HepG2 (cell line): Measurements from ENCODE around the gene MLLT1. TPM values are rescaled to one million over a fixed set of nuclear protein-coding genes. Genes with fewer than 3 reads are reported as not detected.
A peak's percentile ranks its signal among the peaks of the same experiment; 100 is the strongest.

Source experiments
- ATAC-seq: fragments of 200-7000 bp; cut with Tn5 transposase; 3 replicates; pipeline ENCODE4 v1.9.1; 2020; ENCODE audit warnings: mild to moderate bottlenecking, moderate library complexity
- BruUV-seq: library from RNA; stranded (reverse); fragments of 400-500 nt; replicated peaks from 2 replicates; lab custom pipeline; 2021; lab: Mats Ljungman, UMichigan
- CTCF ChIA-PET: fragments of 300-600 bp; formaldehyde crosslinking; extraction: SDS; loops from one replicate; lab custom pipeline; 2021; ENCODE audit warnings: low total read pairs, inconsistent platforms, low intra/inter-chr PET ratio; lab: Yijun Ruan, JAX
- POLR2A ChIA-PET: fragments of 350-600 bp; sonication (Branson Sonifier 250); formaldehyde crosslinking; loops from one replicate; lab custom pipeline; 2020; ENCODE audit warnings: antibody characterized with exemption, inconsistent platforms; lab: Yijun Ruan, JAX
- DNase-seq: peaks from one replicate; pipeline ENCODE4 v3.0.0-alpha.2; 2015; ENCODE audit warnings: low spot score
- FAIRE-seq: peaks from 3 replicates; lab custom pipeline; 2011; peaks lifted over from hg19 to GRCh38; lab: Jason Lieb, UNC
- H2AFZ ChIP-seq: one replicate; pipeline ENCODE4 v1.6.1; 2011; ENCODE audit warnings: low read length, inconsistent platforms
- H3K27ac ChIP-seq: fragments of 300-600 bp; 3 replicates; pipeline ENCODE4 v1.8.0; 2011; ENCODE audit warnings: mixed run types, mild to moderate bottlenecking, mixed read lengths, low read length, inconsistent platforms; ENCODE audit not compliant: insufficient read depth; ENCODE audit errors: extremely low read length
- H3K27me3 ChIP-seq, 2 experiments: fragments of 200-600 bp in 1 of 2; 2 replicates in 1 of 2; 3 replicates in 1 of 2; pipeline versions ENCODE4 v1.6.0 to v1.8.0; 2011; ENCODE audit warnings: low read length in 2 of 2, mild to moderate bottlenecking in 2 of 2, moderate library complexity in 2 of 2, inconsistent platforms in 1 of 2; ENCODE audit not compliant: insufficient read depth in 2 of 2, control insufficient read depth in 1 of 2
- H3K36me3 ChIP-seq, 2 experiments: fragments of 200-600 bp in 1 of 2; replicated peaks in 1 of 2; 2 replicates in 1 of 2; 3 replicates in 1 of 2; pipeline versions ENCODE4 v1.5.1 to v1.8.0; 2011; ENCODE audit warnings: low read length in 2 of 2, inconsistent platforms in 1 of 2; ENCODE audit not compliant: insufficient read depth in 2 of 2, control insufficient read depth in 1 of 2
- H3K4me1 ChIP-seq: 2 replicates; pipeline ENCODE4 v1.5.1; 2012; ENCODE audit warnings: low read length, inconsistent platforms; ENCODE audit not compliant: insufficient read depth
- H3K4me2 ChIP-seq: 2 replicates; pipeline ENCODE4 v1.6.0; 2011; ENCODE audit warnings: low read depth, low read length, inconsistent platforms
- H3K4me3 ChIP-seq, 3 experiments: fragments of 200-600 bp in 1 of 3; sonication (generic), shearing (Covaris generic) in 1 of 3; replicated peaks in 1 of 3; 2 replicates each; pipeline ENCODE4 v1.5.1; 2011 to 2016; ENCODE audit warnings: low read length in 3 of 3, inconsistent platforms in 2 of 3, low read depth in 2 of 3, mild to moderate bottlenecking in 2 of 3, control low read depth in 1 of 3, mixed read lengths in 1 of 3; ENCODE audit not compliant: insufficient read depth in 1 of 3
- H3K79me2 ChIP-seq: one replicate; pipeline ENCODE4 v1.6.1; 2011; ENCODE audit warnings: low read length, inconsistent platforms; ENCODE audit not compliant: insufficient read depth
- H3K9ac ChIP-seq: 2 replicates; pipeline ENCODE4 v1.6.0; 2011; ENCODE audit warnings: mild to moderate bottlenecking, low read depth, low read length, inconsistent platforms; ENCODE audit not compliant: insufficient read depth
- H3K9me3 ChIP-seq: 2 replicates; pipeline ENCODE4 v1.5.1; 2012; ENCODE audit warnings: mild to moderate bottlenecking, low read length
- H4K20me1 ChIP-seq: 2 replicates; pipeline ENCODE4 v1.6.0; 2011; ENCODE audit warnings: inconsistent platforms, mild to moderate bottlenecking, low read length, moderate library complexity; ENCODE audit not compliant: insufficient read depth
- RBM22 ChIP-seq: fragments of 200-400 bp; formaldehyde crosslinking; optimal IDR thresholded peaks from 2 replicates; pipeline ENCODE3; 2017; ENCODE audit warnings: mild to moderate bottlenecking, low read length, moderate library complexity
- ZNF570 ChIP-seq: sonication (generic); formaldehyde crosslinking; IDR thresholded peaks from 2 replicates; pipeline ENCODE4 v1.4.0; 2020; ENCODE audit warnings: mild to moderate bottlenecking, missing genetic modification reagents, borderline replicate concordance
- WGBS: methylation state at CpG from one replicate; pipeline ENCODE4 v1.1.6; 2017; ENCODE audit warnings: low lambda C conversion rate; 5-methylcytosine and 5-hydroxymethylcytosine counted together
- in situ Hi-C: cut with HindIII; loops from 2 replicates; pipeline ENCODE4 v1.10.0; 2017; ENCODE audit warnings: low pct_unique_long_range_greater_than_20kb; ENCODE audit not compliant: extremely low pct_ligation_motif_present
- intact Hi-C: fragments of 100-400 bp; cut with micrococcal nuclease; formaldehyde crosslinking; loops from one replicate; pipeline ENCODE4 v1.10.0; 2022; ENCODE audit not compliant: unreplicated experiment
- polyA plus RNA-seq, 8 experiments: library from polyadenylated mRNA; depleted of rRNA in 3 of 8; stranded (reverse) in 7 of 8; unstranded in 1 of 8; fragments of >200 nt; fragmentation: Illumina TruSeq in 4 of 8; extraction: Trizol in 4 of 8; gene quantifications; 2 replicates each; pipeline versions ENCODE4 v1.2.1 to v1.2.3, GENCODE V29; 2011 to 2016; ENCODE audit warnings: low read depth in 4 of 8, missing spikeins in 1 of 8, mixed read lengths in 1 of 8; ENCODE audit not compliant: insufficient read depth in 1 of 8
- total RNA-seq, 5 experiments: library from RNA; depleted of rRNA; stranded (reverse); fragments of >200 nt; fragmentation: Illumina TruSeq; extraction: Trizol; gene quantifications; 2 replicates each; pipeline ENCODE4 v1.2.3, GENCODE V29; 2016; ENCODE audit warnings: low read depth in 1 of 5
- TF ChIP-seq, protein P1 (sequence below), 2 experiments: IDR thresholded peaks; 2 replicates each; pipeline ENCODE4 v1.6.1; 2011 to 2012; ENCODE audit warnings: low read length in 2 of 2, borderline replicate concordance in 1 of 2, low read depth in 1 of 2, mild to moderate bottlenecking in 1 of 2, moderate library complexity in 1 of 2

The MLLT1 gene
- total and polyA plus RNA-seq, 2 of the 13 experiments (the other 11 are each of a cell fraction or from before 2014, with no cell fraction given): 11.7 to 12.2 TPM

DNA sequence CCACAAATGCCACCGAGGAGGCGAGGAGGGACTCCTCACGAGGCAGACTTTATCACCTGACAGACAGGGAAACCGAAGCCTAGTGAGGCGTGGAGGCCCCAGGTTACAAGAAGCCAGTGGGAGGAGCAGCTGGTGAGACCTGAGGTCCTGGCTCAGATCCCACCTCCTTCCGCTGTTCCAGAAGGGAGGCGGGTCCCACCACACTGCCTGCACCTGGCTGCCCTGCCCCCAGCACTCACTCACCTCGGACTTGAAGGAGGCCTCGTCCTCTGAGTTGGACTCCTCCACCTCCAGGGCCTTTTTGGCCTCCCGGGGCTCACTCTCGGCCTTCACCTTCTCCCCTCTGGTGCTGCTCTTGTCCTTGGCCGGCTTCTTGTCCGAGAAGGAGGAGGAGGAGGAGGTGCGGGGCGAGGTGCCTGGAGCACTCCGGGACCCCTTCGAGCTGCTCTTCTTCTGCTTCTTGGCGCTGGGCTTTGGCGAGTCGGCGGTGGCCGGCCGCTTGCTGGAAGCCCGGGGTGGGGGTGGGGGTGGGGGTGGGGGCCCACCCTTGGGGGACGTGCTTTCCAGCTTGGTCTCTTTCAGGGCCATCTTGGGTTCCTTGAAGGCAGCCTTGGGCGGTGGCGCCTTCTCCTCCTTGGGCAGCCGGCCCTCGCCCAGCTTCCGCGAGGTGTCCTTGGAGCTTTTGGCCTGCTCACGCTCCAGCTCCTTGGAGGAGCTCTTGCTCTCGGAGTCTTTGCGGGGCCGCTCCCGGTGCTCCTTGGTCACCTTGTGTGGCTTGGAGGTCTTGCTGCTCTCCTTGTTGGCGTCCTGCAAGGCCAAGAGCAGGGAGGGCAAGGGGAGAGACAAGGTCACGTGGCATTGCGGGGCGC lies 57.7 kb downstream of the MLLT1 start (continued):
- TF ChIP-seq, protein P1, sequence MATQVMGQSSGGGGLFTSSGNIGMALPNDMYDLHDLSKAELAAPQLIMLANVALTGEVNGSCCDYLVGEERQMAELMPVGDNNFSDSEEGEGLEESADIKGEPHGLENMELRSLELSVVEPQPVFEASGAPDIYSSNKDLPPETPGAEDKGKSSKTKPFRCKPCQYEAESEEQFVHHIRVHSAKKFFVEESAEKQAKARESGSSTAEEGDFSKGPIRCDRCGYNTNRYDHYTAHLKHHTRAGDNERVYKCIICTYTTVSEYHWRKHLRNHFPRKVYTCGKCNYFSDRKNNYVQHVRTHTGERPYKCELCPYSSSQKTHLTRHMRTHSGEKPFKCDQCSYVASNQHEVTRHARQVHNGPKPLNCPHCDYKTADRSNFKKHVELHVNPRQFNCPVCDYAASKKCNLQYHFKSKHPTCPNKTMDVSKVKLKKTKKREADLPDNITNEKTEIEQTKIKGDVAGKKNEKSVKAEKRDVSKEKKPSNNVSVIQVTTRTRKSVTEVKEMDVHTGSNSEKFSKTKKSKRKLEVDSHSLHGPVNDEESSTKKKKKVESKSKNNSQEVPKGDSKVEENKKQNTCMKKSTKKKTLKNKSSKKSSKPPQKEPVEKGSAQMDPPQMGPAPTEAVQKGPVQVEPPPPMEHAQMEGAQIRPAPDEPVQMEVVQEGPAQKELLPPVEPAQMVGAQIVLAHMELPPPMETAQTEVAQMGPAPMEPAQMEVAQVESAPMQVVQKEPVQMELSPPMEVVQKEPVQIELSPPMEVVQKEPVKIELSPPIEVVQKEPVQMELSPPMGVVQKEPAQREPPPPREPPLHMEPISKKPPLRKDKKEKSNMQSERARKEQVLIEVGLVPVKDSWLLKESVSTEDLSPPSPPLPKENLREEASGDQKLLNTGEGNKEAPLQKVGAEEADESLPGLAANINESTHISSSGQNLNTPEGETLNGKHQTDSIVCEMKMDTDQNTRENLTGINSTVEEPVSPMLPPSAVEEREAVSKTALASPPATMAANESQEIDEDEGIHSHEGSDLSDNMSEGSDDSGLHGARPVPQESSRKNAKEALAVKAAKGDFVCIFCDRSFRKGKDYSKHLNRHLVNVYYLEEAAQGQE (IDR thresholded peaks at IDR 0.05; ENCODE audit: borderline replicate concordance in 1 of 2, low read depth in 1 of 2, low read length in 2 of 2): no peak

DNA sequence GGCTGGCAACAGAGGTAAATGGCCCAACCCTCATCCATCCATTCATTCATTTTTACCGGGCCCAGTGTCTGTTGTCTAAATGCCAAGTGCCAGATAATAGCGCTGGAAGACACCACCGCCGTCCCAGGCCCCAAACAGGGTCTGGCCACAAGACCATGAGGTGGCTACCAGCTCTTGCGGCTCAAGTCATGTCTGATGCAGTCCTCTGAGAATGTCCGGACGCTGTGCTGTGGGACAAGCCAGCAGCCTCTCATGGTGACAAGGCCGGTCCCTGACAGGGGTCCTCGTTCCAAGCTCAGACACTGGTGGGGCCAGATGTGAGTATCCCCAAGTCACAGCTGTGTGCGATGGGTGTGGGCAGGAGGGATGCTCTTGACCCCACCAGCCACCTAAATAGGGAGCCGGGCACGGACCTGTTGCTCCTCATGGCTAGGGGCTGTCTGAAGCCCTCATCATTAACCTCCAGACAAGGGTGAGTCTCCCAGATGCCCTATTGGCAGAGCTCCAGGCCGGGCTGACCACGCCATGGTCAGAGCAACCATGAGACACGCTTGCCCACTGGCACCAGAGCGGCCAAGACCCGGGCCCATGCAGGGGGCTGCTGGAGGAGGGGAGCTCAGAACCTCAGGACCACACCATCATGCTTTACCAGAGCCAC lies 58.4 kb downstream of the MLLT1 start:
- TF ChIP-seq ZNF570 (CRISPR knock-in tag) (no peak), RBM22 (peak; percentile 14)
- H3K4me2 ChIP-seq: no peak overlapping the region
- intact Hi-C loops: no loop called here
- no peaks in the 10 kb centered on the region for H3K79me2 ChIP-seq
- CTCF ChIA-PET: no interaction called here
- H3K4me1 ChIP-seq: no peaks in the 10 kb centered on the region
- H3K27me3 ChIP-seq: no peaks in the 10 kb centered on the region
- in situ Hi-C loops: no loop called here
- WGBS: 86% methylated on average over 4 of the region's 17 CpGs
- no peak overlapping the region for H3K9ac ChIP-seq
- ATAC-seq: no peak
- H2AFZ ChIP-seq: no peak overlapping the region
- POLR2A ChIA-PET: no interaction called here
- H3K9me3 ChIP-seq: no peaks in the 10 kb centered on the region
- BruUV-seq: no TSS peak
- H3K36me3 ChIP-seq: peaks cover 19 to 38% of the 10 kb centered on the region in 2 experiments
- FAIRE-seq: no peak
- H3K4me3 ChIP-seq: no peak overlapping the region
- DNase-seq: no peak
- no peak overlapping the region for H3K27ac ChIP-seq
- no peaks in the 10 kb centered on the region for H4K20me1 ChIP-seq
